Keratinocyte (primary cell): ENCODE results near the gene SPPL3. TPM values are rescaled to one million over a fixed set of nuclear protein-coding genes. Genes with fewer than 3 reads are reported as not detected.

Source experiments
- DNase-seq: peaks from one replicate; pipeline ENCODE4 v3.0.0-alpha.2; 2011; ENCODE audit warnings: low read depth, missing footprints, low spot score
- FAIRE-seq: peaks from 2 replicates; lab custom pipeline; 2011; peaks lifted over from hg19 to GRCh38; lab: Jason Lieb, UNC
- H2AFZ ChIP-seq: 2 replicates; pipeline ENCODE4 v1.6.0; 2012; ENCODE audit warnings: low read length, control low read depth, inconsistent platforms; ENCODE audit not compliant: control insufficient read depth
- H3K27ac ChIP-seq: 2 replicates; pipeline ENCODE4 v1.5.1; 2011; ENCODE audit warnings: low read length; ENCODE audit not compliant: control insufficient read depth, insufficient read depth
- H3K27me3 ChIP-seq: 3 replicates; pipeline ENCODE4 v1.6.0; 2011; ENCODE audit warnings: low read length; ENCODE audit not compliant: control insufficient read depth, insufficient read depth; ENCODE audit errors: extremely low read depth
- H3K36me3 ChIP-seq, 2 experiments: 2 replicates in 1 of 2; 3 replicates in 1 of 2; pipeline ENCODE4 v1.5.1; 2011; ENCODE audit warnings: low read length in 2 of 2, mild to moderate bottlenecking in 1 of 2; ENCODE audit not compliant: control insufficient read depth in 2 of 2, insufficient read depth in 2 of 2; ENCODE audit errors: extremely low read depth in 1 of 2
- H3K4me1 ChIP-seq: 3 replicates; pipeline ENCODE4 v1.5.1; 2011; ENCODE audit warnings: low read length; ENCODE audit not compliant: control insufficient read depth, insufficient read depth; ENCODE audit errors: extremely low read depth
- H3K4me2 ChIP-seq: 3 replicates; pipeline ENCODE4 v1.6.0; 2011; ENCODE audit warnings: low read depth, low read length; ENCODE audit not compliant: control insufficient read depth, insufficient read depth; ENCODE audit errors: extremely low read depth
- H3K4me3 ChIP-seq, 3 experiments: fragments of 200-600 bp in 1 of 3; sonication (generic) in 1 of 3; 2 replicates in 2 of 3; 3 replicates in 1 of 3; pipeline ENCODE4 v1.5.1; 2011 to 2016; ENCODE audit warnings: low read length in 3 of 3, mild to moderate bottlenecking in 3 of 3, control low read depth in 2 of 3, inconsistent platforms in 1 of 3, low read depth in 1 of 3, mixed read lengths in 1 of 3, mixed run types in 1 of 3, moderate library complexity in 1 of 3; ENCODE audit not compliant: control insufficient read depth in 2 of 3, insufficient read depth in 2 of 3; ENCODE audit errors: extremely low read depth in 1 of 3
- H3K79me2 ChIP-seq: 2 replicates; pipeline ENCODE4 v1.6.0; 2012; ENCODE audit warnings: low read length; ENCODE audit not compliant: control insufficient read depth, insufficient read depth
- H3K9ac ChIP-seq: 3 replicates; pipeline ENCODE4 v1.6.0; 2011; ENCODE audit warnings: low read length; ENCODE audit not compliant: control insufficient read depth, insufficient read depth; ENCODE audit errors: extremely low read depth
- H3K9me1 ChIP-seq: 3 replicates; pipeline ENCODE4 v1.6.0; 2011; ENCODE audit warnings: low read length; ENCODE audit not compliant: control insufficient read depth, insufficient read depth; ENCODE audit errors: extremely low read depth
- H3K9me3 ChIP-seq: 2 replicates; pipeline ENCODE4 v1.5.1; 2012; ENCODE audit warnings: low read depth, low read length; ENCODE audit not compliant: control insufficient read depth
- H4K20me1 ChIP-seq: 3 replicates; pipeline ENCODE4 v1.6.0; 2011; ENCODE audit warnings: low read length; ENCODE audit not compliant: control insufficient read depth, insufficient read depth; ENCODE audit errors: extremely low read depth
- EZH2 ChIP-seq: IDR thresholded peaks from one replicate; pipeline ENCODE4 v1.6.1; 2012; ENCODE audit warnings: inconsistent platforms, mild to moderate bottlenecking, low read length, moderate library complexity
- dilution Hi-C: fragments of 300-500 bp; cut with MboI; formaldehyde crosslinking; loops from one replicate; pipeline ENCODE4 v1.7.0; 2020; ENCODE audit warnings: low sequenced_read_pairs; ENCODE audit not compliant: extremely low pct_ligation_motif_present
- polyA plus RNA-seq, 5 experiments: library from polyadenylated mRNA; depleted of rRNA in 3 of 5; stranded (reverse) in 3 of 5; stranded (forward) in 1 of 5; unstranded in 1 of 5; fragments of >200 nt; gene quantifications; 1 replicate in 1 of 5; 2 replicates in 3 of 5; 3 replicates in 1 of 5; pipeline versions ENCODE4 v1.2.1 to v1.2.3, GENCODE V29; 2011 to 2012; ENCODE audit warnings: missing spikeins in 2 of 5, low read depth in 1 of 5, low replicate concordance in 1 of 5
- TF ChIP-seq, protein P1 (sequence below), 3 experiments: IDR thresholded peaks in 1 of 3; conservative IDR thresholded peaks in 1 of 3; optimal IDR thresholded peaks in 1 of 3; 2 replicates in 2 of 3; 3 replicates in 1 of 3; pipeline versions ENCODE3 to v1.5.1; 2011; ENCODE audit warnings: low read length in 3 of 3, mild to moderate bottlenecking in 3 of 3, moderate library complexity in 2 of 3, control low read depth in 1 of 3, inconsistent platforms in 1 of 3; ENCODE audit not compliant: insufficient read depth in 2 of 3; ENCODE audit errors: extremely low read depth in 1 of 3

SPPL3 gene
- polyA plus RNA-seq, 1 donor (not counting 4 experiments of a cell fraction or from before 2014, with no cell fraction given) = 28.3 TPM

DNA sequence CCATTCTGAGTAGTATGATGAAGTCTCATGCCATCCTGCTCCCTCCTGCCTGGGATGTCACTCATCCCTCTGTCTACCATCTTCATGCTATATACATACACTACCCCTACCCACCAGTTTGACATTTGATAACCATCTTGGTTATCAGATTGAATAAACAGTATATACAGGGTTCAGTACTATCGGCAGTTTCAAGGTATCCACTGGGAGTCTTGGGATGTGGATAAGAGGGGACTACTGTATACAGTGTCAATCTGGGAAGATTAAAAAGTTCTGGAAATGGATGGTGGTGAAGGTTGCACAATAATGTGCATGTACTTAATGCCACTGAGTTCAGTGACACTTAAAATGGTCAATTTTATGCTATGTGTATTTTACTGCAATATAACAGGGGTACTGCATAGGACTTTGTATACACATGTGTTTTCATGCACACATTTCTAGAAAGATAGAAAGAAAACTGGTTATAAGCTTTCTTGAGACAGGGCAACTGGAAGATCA, 22.1 kb downstream of the SPPL3 start:
- H3K9me1 ChIP-seq = no peaks in the 10 kb centered on the region
- H3K27ac ChIP-seq = no peak overlapping the region
- no peaks in the 10 kb centered on the region for H3K9me3 ChIP-seq
- peaks cover 59% of the 10 kb centered on the region for H3K79me2 ChIP-seq
- no peaks in the 10 kb centered on the region for H3K36me3 ChIP-seq
- H3K4me1 ChIP-seq = peaks cover 11% of the 10 kb centered on the region
- dilution Hi-C loops = no loop called here
- H3K4me2 ChIP-seq = no peak overlapping the region
- no peaks in the 10 kb centered on the region for H3K27me3 ChIP-seq
- DNase-seq (no peak), FAIRE-seq (no peak)
- TF ChIP-seq, protein P1, sequence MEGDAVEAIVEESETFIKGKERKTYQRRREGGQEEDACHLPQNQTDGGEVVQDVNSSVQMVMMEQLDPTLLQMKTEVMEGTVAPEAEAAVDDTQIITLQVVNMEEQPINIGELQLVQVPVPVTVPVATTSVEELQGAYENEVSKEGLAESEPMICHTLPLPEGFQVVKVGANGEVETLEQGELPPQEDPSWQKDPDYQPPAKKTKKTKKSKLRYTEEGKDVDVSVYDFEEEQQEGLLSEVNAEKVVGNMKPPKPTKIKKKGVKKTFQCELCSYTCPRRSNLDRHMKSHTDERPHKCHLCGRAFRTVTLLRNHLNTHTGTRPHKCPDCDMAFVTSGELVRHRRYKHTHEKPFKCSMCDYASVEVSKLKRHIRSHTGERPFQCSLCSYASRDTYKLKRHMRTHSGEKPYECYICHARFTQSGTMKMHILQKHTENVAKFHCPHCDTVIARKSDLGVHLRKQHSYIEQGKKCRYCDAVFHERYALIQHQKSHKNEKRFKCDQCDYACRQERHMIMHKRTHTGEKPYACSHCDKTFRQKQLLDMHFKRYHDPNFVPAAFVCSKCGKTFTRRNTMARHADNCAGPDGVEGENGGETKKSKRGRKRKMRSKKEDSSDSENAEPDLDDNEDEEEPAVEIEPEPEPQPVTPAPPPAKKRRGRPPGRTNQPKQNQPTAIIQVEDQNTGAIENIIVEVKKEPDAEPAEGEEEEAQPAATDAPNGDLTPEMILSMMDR (optimal IDR thresholded peaks at IDR 0.05 in 1 of 3, IDR thresholded peaks at IDR 0.05 in 1 of 3, conservative IDR thresholded peaks at IDR 0.05 in 1 of 3; ENCODE audit: extremely low read depth in 1 of 3, insufficient read depth in 2 of 3, low read length in 3 of 3) = no peak
- TF ChIP-seq EZH2 = no peak
- no peak overlapping the region for H3K9ac ChIP-seq
- no peak overlapping the region for H2AFZ ChIP-seq
- H4K20me1 ChIP-seq = peaks cover 5% of the 10 kb centered on the region
- H3K4me3 ChIP-seq = no peak overlapping the region

DNA sequence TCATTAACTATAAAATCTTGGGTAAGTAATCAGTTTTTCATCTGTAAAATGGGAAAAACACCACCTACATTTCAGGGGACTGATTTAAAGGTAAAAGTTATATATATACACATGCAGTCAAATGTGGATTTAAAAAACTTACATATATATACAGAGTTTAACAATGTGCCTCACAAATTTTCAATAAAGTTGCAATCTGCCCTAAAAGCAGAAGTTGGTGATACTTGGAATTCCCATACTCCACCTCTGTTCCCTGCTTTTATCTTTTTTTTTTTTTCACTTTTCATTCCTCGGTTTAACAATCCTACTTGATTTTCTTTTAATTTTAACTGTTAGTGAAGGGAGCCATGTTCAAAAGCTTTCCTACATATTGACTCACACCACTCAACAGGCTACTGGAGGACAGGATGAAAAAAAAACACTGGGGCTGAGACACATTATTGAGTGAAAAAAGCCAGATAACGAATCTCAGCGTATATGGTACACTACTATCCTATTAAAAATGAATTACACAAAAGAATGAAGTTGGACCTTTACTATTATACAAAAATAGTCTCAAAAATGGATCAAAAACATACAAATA, 24.3 kb downstream of the SPPL3 start:
- H3K4me2 ChIP-seq = peak overlapping the region; percentile 88
- TF ChIP-seq, protein P1 (optimal IDR thresholded peaks at IDR 0.05 in 1 of 3, IDR thresholded peaks at IDR 0.05 in 1 of 3, conservative IDR thresholded peaks at IDR 0.05 in 1 of 3; ENCODE audit: extremely low read depth in 1 of 3, insufficient read depth in 2 of 3, low read length in 3 of 3) = no peak
- TF ChIP-seq EZH2 = no peak
- H3K4me3 ChIP-seq = no peak overlapping the region
- peaks cover 9% of the 10 kb centered on the region for H3K4me1 ChIP-seq
- H3K9me3 ChIP-seq = no peaks in the 10 kb centered on the region
- no peaks in the 10 kb centered on the region for H3K27me3 ChIP-seq
- no peaks in the 10 kb centered on the region for H4K20me1 ChIP-seq
- H3K79me2 ChIP-seq = peaks cover 60% of the 10 kb centered on the region
- no peak overlapping the region for H2AFZ ChIP-seq
- H3K9ac ChIP-seq = no peak overlapping the region
- H3K9me1 ChIP-seq = no peaks in the 10 kb centered on the region
- peak overlapping the region; percentile 55 for H3K27ac ChIP-seq
- H3K36me3 ChIP-seq = no peaks in the 10 kb centered on the region
- dilution Hi-C loops = no loop called here
- no peak for FAIRE-seq
- no peak for DNase-seq
